H9 (cell line): ENCODE data around the gene HASPIN. TPM values are rescaled to one million over a fixed set of nuclear protein-coding genes. Genes with fewer than 3 reads are reported as not detected.
"Not testable (repeated sequence)": the region's sequence is repeated elsewhere in the genome, so short reads cannot be mapped to it uniquely, and the experiment has no call there.

ENCODE experiments used
- DNase-seq: peaks from one replicate; pipeline ENCODE4 v3.0.0-alpha.2; 2017
- H2AFZ ChIP-seq: one replicate; pipeline ENCODE4 v1.6.1; 2013; ENCODE audit warnings: mild to moderate bottlenecking, low read length, control low read depth, moderate library complexity
- H2AK5ac ChIP-seq: 2 replicates; pipeline ENCODE4 v1.6.1; 2013; ENCODE audit warnings: low read length, control low read depth, mixed read lengths; ENCODE audit not compliant: insufficient read length
- H2BK120ac ChIP-seq: one replicate; pipeline ENCODE4 v1.6.1; 2013; ENCODE audit warnings: low read depth, mild to moderate bottlenecking, low read length, control low read depth, inconsistent platforms; ENCODE audit not compliant: poor library complexity, severe bottlenecking
- H2BK12ac ChIP-seq: 2 replicates; pipeline ENCODE4 v1.6.1; 2013; ENCODE audit warnings: low read length, control low read depth, mixed read lengths, low read depth; ENCODE audit not compliant: insufficient read length
- H2BK15ac ChIP-seq: 2 replicates; pipeline ENCODE4 v1.6.1; 2013; ENCODE audit warnings: low read depth, low read length, control low read depth
- H2BK20ac ChIP-seq: one replicate; pipeline ENCODE4 v1.6.1; 2013; ENCODE audit warnings: low read depth, mild to moderate bottlenecking, low read length, control low read depth, inconsistent platforms; ENCODE audit not compliant: poor library complexity, severe bottlenecking
- H2BK5ac ChIP-seq: 2 replicates; pipeline ENCODE4 v1.6.1; 2013; ENCODE audit warnings: low read length, control low read depth, mixed read lengths; ENCODE audit not compliant: insufficient read length
- H3K14ac ChIP-seq: 2 replicates; pipeline ENCODE4 v1.6.1; 2013; ENCODE audit warnings: low read length, control low read depth; ENCODE audit not compliant: insufficient read depth
- H3K18ac ChIP-seq: 2 replicates; pipeline ENCODE4 v1.6.1; 2013; ENCODE audit warnings: low read depth, mild to moderate bottlenecking, mixed read lengths, low read length, control low read depth; ENCODE audit not compliant: insufficient read length
- H3K23ac ChIP-seq: 2 replicates; pipeline ENCODE4 v1.6.1; 2013; ENCODE audit warnings: low read length, control low read depth, mixed read lengths, low read depth; ENCODE audit not compliant: insufficient read length
- H3K23me2 ChIP-seq: 2 replicates; pipeline ENCODE4 v1.6.1; 2013; ENCODE audit warnings: low read depth, mild to moderate bottlenecking, mixed read lengths, low read length, control low read depth; ENCODE audit not compliant: insufficient read length, poor library complexity, severe bottlenecking
- H3K27ac ChIP-seq: 2 replicates; pipeline ENCODE4 v1.5.1; 2013; ENCODE audit warnings: low read length, control low read depth, mixed read lengths, low read depth; ENCODE audit not compliant: insufficient read length
- H3K27me3 ChIP-seq: 2 replicates; pipeline ENCODE4 v1.6.1; 2013; ENCODE audit warnings: low read length, control low read depth, inconsistent platforms; ENCODE audit not compliant: insufficient read depth
- H3K4ac ChIP-seq: 2 replicates; pipeline ENCODE4 v1.6.1; 2013; ENCODE audit warnings: low read depth, mild to moderate bottlenecking, control low read depth, inconsistent platforms, low read length, moderate library complexity
- H3K4me1 ChIP-seq: 2 replicates; pipeline ENCODE4 v1.6.1; 2013; ENCODE audit warnings: low read length, control low read depth, inconsistent platforms; ENCODE audit not compliant: insufficient read depth
- H3K4me2 ChIP-seq: 2 replicates; pipeline ENCODE4 v1.6.1; 2013; ENCODE audit warnings: low read length, control low read depth, mixed read lengths; ENCODE audit not compliant: insufficient read length, insufficient read depth
- H3K56ac ChIP-seq: 2 replicates; pipeline ENCODE4 v1.6.1; 2013; ENCODE audit warnings: low read depth, mild to moderate bottlenecking, mixed read lengths, low read length, control low read depth; ENCODE audit not compliant: insufficient read length
- H3K79me1 ChIP-seq: 2 replicates; pipeline ENCODE4 v1.6.1; 2013; ENCODE audit warnings: low read depth, mild to moderate bottlenecking, moderate library complexity, low read length, control low read depth, inconsistent platforms; ENCODE audit not compliant: insufficient read depth, poor library complexity, severe bottlenecking
- H3K79me2 ChIP-seq: 2 replicates; pipeline ENCODE4 v1.6.1; 2013; ENCODE audit warnings: low read length, control low read depth, inconsistent platforms; ENCODE audit not compliant: insufficient read depth
- H3K9ac ChIP-seq: 2 replicates; pipeline ENCODE4 v1.6.1; 2013; ENCODE audit warnings: low read length, control low read depth, mixed read lengths; ENCODE audit not compliant: insufficient read length; ENCODE audit errors: extremely low read depth
- H3K9me3 ChIP-seq: one replicate; pipeline ENCODE4 v1.6.1; 2013; ENCODE audit warnings: low read depth, low read length, inconsistent platforms; ENCODE audit not compliant: control insufficient read depth
- H3T11ph ChIP-seq: one replicate; pipeline ENCODE4 v1.6.1; 2013; ENCODE audit warnings: mild to moderate bottlenecking, low read length, control low read depth, inconsistent platforms
- H4K20me1 ChIP-seq: one replicate; pipeline ENCODE4 v1.6.1; 2013; ENCODE audit not compliant: control insufficient read depth, insufficient read length, insufficient read depth
- H4K5ac ChIP-seq: 2 replicates; pipeline ENCODE4 v1.6.1; 2013; ENCODE audit warnings: low read depth, mild to moderate bottlenecking, mixed read lengths, low read length, control low read depth; ENCODE audit not compliant: insufficient read length
- H4K8ac ChIP-seq: replicated peaks from 2 replicates; pipeline ENCODE4 v1.6.1; 2013; ENCODE audit warnings: low read length, control low read depth, mixed read lengths, low read depth; ENCODE audit not compliant: insufficient read length
- H4K91ac ChIP-seq: 2 replicates; pipeline ENCODE4 v1.6.1; 2013; ENCODE audit warnings: low read depth, mild to moderate bottlenecking, moderate library complexity, mixed read lengths, low read length, control low read depth; ENCODE audit not compliant: insufficient read length
- H3K27ac Mint-ChIP-seq, 3 experiments: 2 replicates in 2 of 3; 3 replicates in 1 of 3; pipeline ENCODE4 v1.8.0; 2020 to 2021; ENCODE audit warnings: mixed read lengths in 3 of 3, mild to moderate bottlenecking in 1 of 3, moderate library complexity in 1 of 3
- H3K27me3 Mint-ChIP-seq: 2 replicates; pipeline ENCODE4 v1.8.0; 2021; ENCODE audit warnings: low read depth, mild to moderate bottlenecking, moderate library complexity, mixed read lengths
- H3K36me3 Mint-ChIP-seq, 3 experiments: 2 replicates in 2 of 3; 3 replicates in 1 of 3; pipeline ENCODE4 v1.8.0; 2020 to 2021; ENCODE audit warnings: low read depth in 3 of 3, mixed read lengths in 3 of 3; ENCODE audit not compliant: insufficient read depth in 1 of 3
- H3K4me1 Mint-ChIP-seq, 2 experiments: 2 replicates each; pipeline ENCODE4 v1.8.0; 2020; ENCODE audit warnings: mixed read lengths in 2 of 2
- H3K4me3 Mint-ChIP-seq, 2 experiments: 2 replicates in 1 of 2; 3 replicates in 1 of 2; pipeline ENCODE4 v1.8.0; 2020 to 2021; ENCODE audit warnings: mild to moderate bottlenecking in 2 of 2, mixed read lengths in 2 of 2, moderate library complexity in 1 of 2
- H3K9me3 Mint-ChIP-seq, 2 experiments: 2 replicates in 1 of 2; 3 replicates in 1 of 2; pipeline ENCODE4 v1.8.0; 2020; ENCODE audit warnings: mild to moderate bottlenecking in 2 of 2, mixed read lengths in 2 of 2, moderate library complexity in 1 of 2
- CTCF ChIP-seq: fragments of 200-600 bp; sonication (generic); conservative IDR thresholded peaks from 3 replicates; pipeline ENCODE4 v1.8.0; 2021; ENCODE audit warnings: antibody characterized with exemption, mild to moderate bottlenecking
- WGBS: extraction: QIAGEN DNeasy Blood & Tissue Kit; methylation state at CpG from one replicate; pipeline ENCODE4 v1.1.7; 2013; ENCODE audit warnings: missing lambda C conversion rate, low lambda C conversion rate, mixed read lengths; ENCODE audit not compliant: insufficient read length; ENCODE audit errors: extremely low coverage; 5-methylcytosine and 5-hydroxymethylcytosine counted together
- total RNA-seq: library from RNA; stranded (reverse); gene quantifications from 2 replicates; pipeline ENCODE4 v1.2.1, GENCODE V29; 2021

The HASPIN gene
- total RNA-seq, 1 experiment from 2014 or later = 26.6 TPM

DNA sequence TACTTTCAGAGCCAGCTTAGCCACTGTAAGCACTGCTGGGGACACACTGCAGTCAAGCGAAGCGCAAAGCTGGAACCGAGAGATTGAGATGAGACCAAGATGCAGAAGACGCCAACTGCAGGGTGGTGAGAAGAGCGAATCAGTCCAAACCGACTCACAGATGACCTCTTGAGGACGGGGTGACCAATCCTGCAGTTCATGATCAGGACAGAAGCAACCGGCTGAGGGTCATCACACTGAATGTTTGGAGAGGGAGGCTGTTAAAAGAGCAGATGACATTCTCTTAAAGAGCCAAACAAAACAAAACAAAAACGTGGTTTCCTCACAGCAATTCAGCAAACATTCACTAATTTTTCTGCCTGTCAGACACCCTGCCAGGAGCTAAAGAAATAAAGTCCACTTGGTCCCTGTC, 8.5 kb downstream of the HASPIN start:
- Mint-ChIP-seq H3K4me3 (no peak overlapping the region), H3K27me3 (no peaks in the 10 kb centered on the region; the same call in 1 of the 2 replicates), H3K9me3 (no peaks in the 10 kb centered on the region), H3K27ac (peak overlapping the region in 1 of 3 experiments; percentile 16; a peak in 1 of 7 replicates), H3K4me1 (peaks cover 9 to 15% of the 10 kb centered on the region in 2 experiments), H3K36me3 (peaks cover 11 to 13% (median 12%) of the 10 kb centered on the region in 3 experiments; a peak in 6 of 7 replicates)
- no peak overlapping the region for H3K18ac ChIP-seq
- no peak overlapping the region for H4K8ac ChIP-seq
- H3T11ph ChIP-seq = no peak overlapping the region
- H3K56ac ChIP-seq = no peak overlapping the region
- H2BK15ac ChIP-seq = no peak overlapping the region
- H3K9me3 ChIP-seq = no peaks in the 10 kb centered on the region
- no peak overlapping the region for H2BK120ac ChIP-seq
- H3K27me3 ChIP-seq = no peaks in the 10 kb centered on the region
- no peak overlapping the region for H3K4me2 ChIP-seq
- no peak overlapping the region; the same call in 1 of the 2 replicates for H3K14ac ChIP-seq
- no peak for TF ChIP-seq CTCF
- no peak overlapping the region for H2BK20ac ChIP-seq
- H3K4ac ChIP-seq = no peak overlapping the region
- no peak overlapping the region for H4K5ac ChIP-seq
- H2AFZ ChIP-seq = no peak overlapping the region
- no peaks in the 10 kb centered on the region; the same call in 1 of the 2 replicates for H3K4me1 ChIP-seq
- no peaks in the 10 kb centered on the region for H3K23me2 ChIP-seq
- no peak overlapping the region for H2BK12ac ChIP-seq
- no peaks in the 10 kb centered on the region for H3K79me1 ChIP-seq
- WGBS = no CpG with 5 or more reads among the region's 9 CpGs
- no peak overlapping the region for H4K91ac ChIP-seq
- no peak overlapping the region for H3K23ac ChIP-seq
- no peaks in the 10 kb centered on the region for H3K79me2 ChIP-seq
- DNase-seq = no peak
- no peaks in the 10 kb centered on the region for H4K20me1 ChIP-seq
- H3K9ac ChIP-seq = no peak overlapping the region
- no peak overlapping the region for H3K27ac ChIP-seq
- no peak overlapping the region for H2AK5ac ChIP-seq
- H2BK5ac ChIP-seq = no peak overlapping the region

DNA sequence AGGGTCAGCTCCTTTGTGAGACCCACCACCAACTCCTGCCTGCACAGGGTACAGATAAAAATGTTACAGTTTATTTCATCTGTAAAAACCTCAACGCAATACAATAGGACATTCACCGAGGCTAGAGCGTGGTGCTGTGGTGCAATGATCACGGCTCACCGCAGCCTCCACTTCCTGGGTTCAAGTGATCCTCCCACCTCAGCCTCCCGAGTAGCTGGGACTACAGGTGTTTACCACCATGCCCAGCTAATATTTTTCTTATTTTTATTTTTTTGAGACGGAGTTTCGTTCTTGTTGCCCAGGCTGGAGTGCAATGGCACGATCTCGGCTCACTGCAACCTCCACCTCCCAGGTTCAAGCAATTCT, 11.2 kb downstream of the HASPIN start:
- not testable (repeated sequence) for H4K5ac ChIP-seq, H2BK20ac ChIP-seq, H2BK120ac ChIP-seq, H2BK15ac ChIP-seq, H3K4ac ChIP-seq, H3K27ac ChIP-seq, H3K79me2 ChIP-seq, H2AFZ ChIP-seq, H4K20me1 ChIP-seq, H3K23me2 ChIP-seq, H3K23ac ChIP-seq, H4K8ac ChIP-seq, H3K18ac ChIP-seq, H3K9me3 Mint-ChIP-seq, DNase-seq, H3K4me3 Mint-ChIP-seq, H3K27ac Mint-ChIP-seq, H2BK5ac ChIP-seq, H2AK5ac ChIP-seq, H3K9me3 ChIP-seq, H2BK12ac ChIP-seq, H3K4me2 ChIP-seq, H3K4me1 ChIP-seq, H3K56ac ChIP-seq, H3K14ac ChIP-seq, H3K79me1 ChIP-seq, H3T11ph ChIP-seq, H3K27me3 Mint-ChIP-seq, H4K91ac ChIP-seq, H3K36me3 Mint-ChIP-seq, H3K9ac ChIP-seq, H3K27me3 ChIP-seq
- H3K4me1 Mint-ChIP-seq = peaks cover 28 to 35% of the 10 kb centered on the region in 2 experiments
- no CpG with 5 or more reads among the region's 10 CpGs for WGBS
